ENCODE results near the gene FZD8. TPM values are rescaled to one million over a fixed set of nuclear protein-coding genes. Genes with fewer than 3 reads are reported as not detected.

The FZD8 gene
- total and polyA plus RNA-seq, 2 donors (not counting 1 experiment from before 2014, with no cell fraction given) = 0.76 to 1.7 TPM

DNA sequence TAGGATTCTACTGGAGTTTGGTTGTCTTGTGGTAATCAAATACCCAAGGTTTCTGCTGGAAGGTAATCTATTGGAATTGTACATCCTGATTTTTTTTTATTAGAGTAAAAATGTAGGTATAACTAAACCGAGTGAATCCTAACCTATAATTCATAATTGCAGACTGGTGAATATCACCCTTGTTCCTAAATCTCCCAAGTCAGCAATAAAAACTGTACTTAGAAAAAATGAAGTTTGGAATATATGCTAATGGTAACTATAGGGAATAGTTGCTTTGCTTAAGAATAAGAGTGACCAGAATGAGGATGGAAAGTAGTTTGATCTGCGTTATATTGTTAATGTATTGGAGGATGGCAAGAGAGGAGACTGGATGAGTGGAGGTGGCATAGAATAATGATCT lies 10.7 kb upstream of the FZD8 start:
- Histone ChIP-seq H3K4me3 (ENCODE audit: control extremely low read depth in 1 of 5, extremely low read depth in 1 of 5, insufficient read depth in 1 of 5, low read depth in 2 of 5, low read length in 4 of 5) (no peak overlapping the region), H4K20me1 (ENCODE audit: control insufficient read depth, insufficient read depth, low read length, poor library complexity, severe bottlenecking) (no peaks in the 10 kb centered on the region), H3K4me1 (ENCODE audit: control insufficient read depth in 2 of 2, insufficient read depth in 2 of 2, low read length in 2 of 2) (no peaks in the 10 kb centered on the region), H2AFZ (ENCODE audit: insufficient read depth, low read depth, low read length, poor library complexity, severe bottlenecking) (no peak overlapping the region), H3K27me3 (replicated peaks in 1 of 4; ENCODE audit: control extremely low read depth in 1 of 4, control insufficient read depth in 3 of 4, insufficient read depth in 4 of 4, low read length in 3 of 4) (peaks cover 0 to 4% (median 2%) of the 10 kb centered on the region in 4 experiments), H3K36me3 (replicated peaks in 1 of 2; ENCODE audit: control extremely low read depth in 1 of 2, control insufficient read depth in 1 of 2, extremely low read depth in 1 of 2, insufficient read depth in 2 of 2, low read length in 1 of 2) (no peaks in the 10 kb centered on the region), H3K9me3 (ENCODE audit: control extremely low read depth in 1 of 3, control insufficient read depth in 2 of 3, insufficient read depth in 1 of 3, low read length in 2 of 3) (no peaks in the 10 kb centered on the region), H3K27ac (ENCODE audit: low read length in 2 of 2) (no peak overlapping the region), H3K4me2 (replicated peaks; ENCODE audit: low read depth, low read length, poor library complexity, severe bottlenecking) (no peak overlapping the region), H3K79me2 (ENCODE audit: control insufficient read depth, insufficient read depth, low read length) (no peaks in the 10 kb centered on the region), H3K9ac (ENCODE audit: low read length) (no peak overlapping the region)
- H3K27ac Mint-ChIP-seq = no peak overlapping the region
- CTCF ChIA-PET = no interaction called here
- H3K4me3 Mint-ChIP-seq = no peak overlapping the region
- TF ChIP-seq EZH2 (IDR thresholded peaks at IDR 0.05; ENCODE audit: borderline replicate concordance, insufficient read depth, low read depth, low read length, poor library complexity, severe bottlenecking) = no peak
- TF ChIP-seq, protein P1, sequence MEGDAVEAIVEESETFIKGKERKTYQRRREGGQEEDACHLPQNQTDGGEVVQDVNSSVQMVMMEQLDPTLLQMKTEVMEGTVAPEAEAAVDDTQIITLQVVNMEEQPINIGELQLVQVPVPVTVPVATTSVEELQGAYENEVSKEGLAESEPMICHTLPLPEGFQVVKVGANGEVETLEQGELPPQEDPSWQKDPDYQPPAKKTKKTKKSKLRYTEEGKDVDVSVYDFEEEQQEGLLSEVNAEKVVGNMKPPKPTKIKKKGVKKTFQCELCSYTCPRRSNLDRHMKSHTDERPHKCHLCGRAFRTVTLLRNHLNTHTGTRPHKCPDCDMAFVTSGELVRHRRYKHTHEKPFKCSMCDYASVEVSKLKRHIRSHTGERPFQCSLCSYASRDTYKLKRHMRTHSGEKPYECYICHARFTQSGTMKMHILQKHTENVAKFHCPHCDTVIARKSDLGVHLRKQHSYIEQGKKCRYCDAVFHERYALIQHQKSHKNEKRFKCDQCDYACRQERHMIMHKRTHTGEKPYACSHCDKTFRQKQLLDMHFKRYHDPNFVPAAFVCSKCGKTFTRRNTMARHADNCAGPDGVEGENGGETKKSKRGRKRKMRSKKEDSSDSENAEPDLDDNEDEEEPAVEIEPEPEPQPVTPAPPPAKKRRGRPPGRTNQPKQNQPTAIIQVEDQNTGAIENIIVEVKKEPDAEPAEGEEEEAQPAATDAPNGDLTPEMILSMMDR (IDR thresholded peaks at IDR 0.05) = no peak
- no peak for ATAC-seq (ENCODE audit: low read depth)
- H3K27me3 Mint-ChIP-seq = peaks cover 18% of the 10 kb centered on the region
- POLR2A ChIA-PET = no interaction called here
- WGBS (ENCODE audit: insufficient coverage) = 100% methylated on average over 1 of the region's 2 CpGs
- H3K4me1 Mint-ChIP-seq = no peaks in the 10 kb centered on the region
- DNase-seq = no peak
- intact Hi-C loops (cut with micrococcal nuclease) = no loop called here
- no peaks in the 10 kb centered on the region for H3K9me3 Mint-ChIP-seq (ENCODE audit: insufficient read depth)

DNA sequence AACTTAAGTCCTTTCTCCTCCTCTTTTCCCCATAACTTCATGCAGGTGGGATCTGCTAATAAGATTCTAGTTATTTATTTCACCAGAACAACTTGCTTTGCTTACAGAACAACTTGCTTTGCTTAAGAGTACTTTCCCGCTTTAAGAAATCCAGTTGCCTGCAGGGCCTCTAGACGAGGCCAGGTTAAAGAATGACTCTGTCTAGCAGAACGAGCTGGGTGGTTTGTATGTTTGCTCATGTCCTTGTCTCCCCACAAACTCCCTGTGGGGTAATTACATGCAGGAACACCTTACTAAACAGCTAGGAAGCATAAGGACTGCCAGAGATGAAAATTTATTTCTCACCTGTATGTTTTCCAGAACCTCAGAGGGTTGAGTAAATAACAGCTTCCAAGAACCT lies 8.8 kb upstream of the FZD8 start:
- TF ChIP-seq, protein P1 (IDR thresholded peaks at IDR 0.05) = no peak
- TF ChIP-seq EZH2 (IDR thresholded peaks at IDR 0.05; ENCODE audit: borderline replicate concordance, insufficient read depth, low read depth, low read length, poor library complexity, severe bottlenecking) = no peak
- H3K4me2 ChIP-seq (replicated peaks; ENCODE audit: low read depth, low read length, poor library complexity, severe bottlenecking) = no peak overlapping the region
- H3K4me1 ChIP-seq (ENCODE audit: control insufficient read depth in 2 of 2, insufficient read depth in 2 of 2, low read length in 2 of 2) = no peaks in the 10 kb centered on the region
- H3K27me3 Mint-ChIP-seq = peaks cover 18% of the 10 kb centered on the region
- POLR2A ChIA-PET = no interaction called here
- no peak overlapping the region for H3K27ac ChIP-seq (ENCODE audit: low read length in 2 of 2)
- H3K79me2 ChIP-seq (ENCODE audit: control insufficient read depth, insufficient read depth, low read length) = no peaks in the 10 kb centered on the region
- no peak overlapping the region for H3K4me3 ChIP-seq (ENCODE audit: control extremely low read depth in 1 of 5, extremely low read depth in 1 of 5, insufficient read depth in 1 of 5, low read depth in 2 of 5, low read length in 4 of 5)
- no peaks in the 10 kb centered on the region for H3K9me3 ChIP-seq (ENCODE audit: control extremely low read depth in 1 of 3, control insufficient read depth in 2 of 3, insufficient read depth in 1 of 3, low read length in 2 of 3)
- H3K4me3 Mint-ChIP-seq = no peak overlapping the region
- H3K4me1 Mint-ChIP-seq = no peaks in the 10 kb centered on the region
- H3K27me3 ChIP-seq (replicated peaks in 1 of 4; ENCODE audit: control extremely low read depth in 1 of 4, control insufficient read depth in 3 of 4, insufficient read depth in 4 of 4, low read length in 3 of 4) = peaks cover 0 to 4% (median 2%) of the 10 kb centered on the region in 4 experiments
- no peak overlapping the region for H3K9ac ChIP-seq (ENCODE audit: low read length)
- intact Hi-C loops (cut with micrococcal nuclease) = no loop called here
- no peaks in the 10 kb centered on the region for H4K20me1 ChIP-seq (ENCODE audit: control insufficient read depth, insufficient read depth, low read length, poor library complexity, severe bottlenecking)
- H3K36me3 ChIP-seq (replicated peaks in 1 of 2; ENCODE audit: control extremely low read depth in 1 of 2, control insufficient read depth in 1 of 2, extremely low read depth in 1 of 2, insufficient read depth in 2 of 2, low read length in 1 of 2) = no peaks in the 10 kb centered on the region
- no peak overlapping the region for H3K27ac Mint-ChIP-seq
- CTCF ChIA-PET = interaction anchor here (0.8 to 1.7 kb wide), 2 partner anchors 16 to 988 kb away, joined by 3 to 5 read pairs; no protein-coding TSS in a partner anchor
- ATAC-seq (ENCODE audit: low read depth) (no peak), DNase-seq (no peak)
- 83% methylated on average over 1 of the region's 3 CpGs for WGBS (ENCODE audit: insufficient coverage)
- H3K9me3 Mint-ChIP-seq (ENCODE audit: insufficient read depth) = no peaks in the 10 kb centered on the region
- no peak overlapping the region for H2AFZ ChIP-seq (ENCODE audit: insufficient read depth, low read depth, low read length, poor library complexity, severe bottlenecking)

Data from B cell (primary cell).